NCI-H1436 (cell line): ENCODE measurements around the gene ASTN2.

Experiments used
- DNase-seq: peaks from one replicate; lab custom pipeline; 2025; lab: John Stamatoyannopoulos, UW

The ASTN2 gene

GRCh38 chr9:117169089-117169621, 245.7 kb downstream of the ASTN2 start:
- no peak for DNase-seq

GRCh38 chr9:117164512-117164911, 250.3 kb downstream of the ASTN2 start:
- DNase-seq: no peak

GRCh38 chr9:117160254-117160653, 254.6 kb downstream of the ASTN2 start:
- peak; percentile 13 for DNase-seq

- no peak for DNase-seq
These were observed 257.9 kb downstream of the ASTN2 start for GRCh38 chr9:117156771-117157535.

GRCh38 chr9:117156144-117156688, 258.6 kb downstream of the ASTN2 start:
- DNase-seq: no peak

- no peak for DNase-seq
These were observed 261.8 kb downstream of the ASTN2 start for GRCh38 chr9:117153021-117153420.

- DNase-seq: no peak
These were observed 263.1 kb downstream of the ASTN2 start for GRCh38 chr9:117151716-117152115.

DNA sequence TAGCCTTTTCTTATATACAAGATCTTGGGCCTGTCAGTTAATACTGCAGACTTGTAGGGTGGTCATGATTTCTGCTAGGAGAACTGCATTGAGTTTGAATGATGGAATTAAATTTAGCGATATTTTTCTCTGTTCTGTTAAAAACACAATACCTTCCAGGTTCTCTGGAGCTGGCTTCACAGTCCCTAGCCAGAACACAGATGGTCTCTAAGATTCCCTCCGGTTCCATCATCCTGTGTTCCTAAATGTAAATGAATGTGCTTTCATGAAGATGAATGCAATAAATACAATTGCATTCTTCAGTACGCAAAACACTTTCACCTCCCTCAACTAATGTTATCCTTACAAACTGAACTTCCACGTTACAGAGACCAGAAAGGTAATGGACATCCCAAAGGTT, 264.9 kb downstream of the ASTN2 start:
- DNase-seq: no peak

GRCh38 chr9:117145811-117146490, 268.9 kb downstream of the ASTN2 start:
- no peak for DNase-seq

GRCh38 chr9:117145081-117145480, 269.8 kb downstream of the ASTN2 start:
- DNase-seq: no peak

GRCh38 chr9:117138231-117138630, 276.6 kb downstream of the ASTN2 start:
- no peak for DNase-seq

GRCh38 chr9:117136461-117136860, 278.4 kb downstream of the ASTN2 start:
- no peak for DNase-seq

GRCh38 chr9:117135501-117136098, 279.3 kb downstream of the ASTN2 start:
- no peak for DNase-seq

- DNase-seq: no peak
These were observed 279.9 kb downstream of the ASTN2 start for GRCh38 chr9:117134826-117135500.

DNA sequence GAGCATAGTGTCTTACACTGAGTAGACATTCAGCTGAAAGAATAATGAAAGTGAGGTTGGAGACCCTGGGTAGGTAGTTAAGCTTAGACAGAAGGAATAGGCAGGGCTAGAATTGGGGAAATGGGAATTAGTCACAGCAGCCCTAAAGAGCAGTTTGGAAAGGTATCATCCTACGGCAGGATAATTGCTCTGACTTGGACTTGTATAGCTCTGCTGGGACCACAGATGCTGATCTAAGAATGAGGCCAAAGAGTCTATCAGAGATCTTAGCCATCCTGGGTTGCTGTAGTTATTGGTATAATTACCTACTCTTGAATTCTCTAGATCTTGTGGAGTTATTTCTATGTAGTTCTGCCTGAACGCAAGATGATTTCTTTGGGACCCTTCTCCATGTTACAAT, 288.0 kb downstream of the ASTN2 start:
- no peak for DNase-seq

DNA sequence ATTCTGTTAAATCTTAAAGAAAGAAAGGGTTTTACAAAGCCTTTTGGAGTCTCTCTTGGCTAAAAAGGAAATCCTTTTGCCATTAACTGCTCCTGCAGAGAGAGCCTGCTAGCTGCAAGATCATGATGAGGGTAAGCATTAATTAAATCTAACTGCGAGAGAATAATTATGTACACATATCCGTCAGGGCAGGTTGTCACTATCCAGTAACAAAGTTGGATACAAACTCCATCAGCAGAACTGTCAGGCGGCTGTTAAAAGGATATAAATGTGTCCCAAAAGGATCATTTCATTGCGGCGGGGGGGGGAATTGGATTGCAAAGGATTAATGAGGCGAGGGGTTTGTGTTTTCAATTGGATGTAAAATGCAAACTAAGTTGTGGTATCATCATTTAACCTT, 289.3 kb downstream of the ASTN2 start:
- DNase-seq: peak; percentile 12

- DNase-seq: no peak
These were observed 291.1 kb downstream of the ASTN2 start for GRCh38 chr9:117123729-117124128.

- no peak for DNase-seq
These were observed 291.9 kb downstream of the ASTN2 start for GRCh38 chr9:117122953-117123352.

DNA sequence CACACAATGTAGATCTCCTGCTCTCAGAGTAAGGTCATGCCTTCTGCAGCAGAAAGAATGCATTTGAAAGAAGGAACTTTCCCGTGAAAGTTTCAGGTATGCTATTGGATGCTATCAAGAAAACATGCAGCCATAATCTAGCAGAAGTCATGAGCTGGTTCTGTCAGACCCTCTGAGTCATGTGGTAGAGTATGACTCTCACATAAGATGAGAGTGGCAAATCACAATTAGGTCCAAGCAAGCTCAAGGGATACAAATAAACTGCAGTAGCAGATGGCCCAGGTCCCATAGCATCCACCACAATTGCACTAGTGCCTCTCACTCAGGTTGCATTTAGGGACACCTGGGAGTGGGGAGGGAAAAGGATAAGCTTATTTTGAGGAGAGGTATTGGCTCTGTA, 292.8 kb downstream of the ASTN2 start:
- DNase-seq: no peak

DNA sequence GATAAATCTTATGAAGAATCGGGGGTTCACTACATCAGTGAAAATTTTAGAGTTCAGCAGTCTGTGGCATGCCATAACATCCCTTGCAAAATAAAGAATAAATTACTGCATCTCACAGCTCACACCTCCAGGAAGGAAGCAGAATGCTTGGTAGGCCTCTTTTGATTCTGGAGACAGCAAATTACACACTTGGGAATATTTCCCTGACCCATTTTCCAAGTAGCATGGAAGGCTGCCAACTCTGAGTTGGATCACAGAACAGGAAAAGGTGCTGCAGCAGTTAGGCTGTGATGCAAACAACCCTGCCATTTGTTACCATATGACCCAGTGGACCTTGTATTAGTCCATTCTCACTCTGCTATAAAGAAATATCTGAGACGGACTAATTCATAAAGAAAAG, 293.5 kb downstream of the ASTN2 start:
- DNase-seq: no peak

- DNase-seq: no peak
These were observed 294.8 kb downstream of the ASTN2 start for GRCh38 chr9:117120061-117120460.

DNA sequence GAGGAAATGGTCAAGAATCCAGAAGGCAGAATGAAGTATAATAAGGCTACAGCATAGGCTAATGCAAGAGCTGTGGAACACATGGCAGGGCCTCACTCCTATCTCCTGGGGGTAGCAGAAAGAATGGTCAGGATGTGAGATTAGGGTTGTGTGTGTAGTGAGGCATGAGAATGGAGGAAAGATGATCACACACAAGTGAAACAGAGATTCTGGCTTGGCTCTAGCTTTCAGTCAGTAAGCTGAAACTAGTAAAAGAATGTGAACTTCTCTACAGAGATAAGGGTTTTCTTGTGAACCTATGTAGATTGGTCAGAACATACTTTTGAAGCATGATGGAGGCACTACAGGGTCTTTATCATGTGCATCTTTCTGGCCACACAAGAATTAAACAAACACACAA, 298.8 kb downstream of the ASTN2 start:
- no peak for DNase-seq
